Measurements from ENCODE around the gene TTC1. TPM values are rescaled to one million over a fixed set of nuclear protein-coding genes. Genes with fewer than 3 reads are reported as not detected.

The TTC1 gene
- 35.0 and 49.9 TPM in 2 replicates for total RNA-seq

GRCh38 chr5:160008877-160009590 is at the start of gene TTC1:
TTC1 (plus strand) TSS chr5:160009139; CDS start chr5:160010529, 1,390 bp downstream.

Other genes starting within 250 kb of the TTC1 start
- gene ADRA1B, start 92.7 kb upstream of the TTC1 start, total RNA-seq: 1.2 TPM in 1 of 2 replicates, not detected in the other
- gene PWWP2A, start 110.3 kb downstream of the TTC1 start, total RNA-seq: 16.4 and 21.1 TPM in 2 replicates
- gene FABP6, start 220.4 kb downstream of the TTC1 start, total RNA-seq: 1.2 TPM in 1 of 2 replicates, not detected in the other